Measurements from ENCODE around the gene HBP1.
"Not testable (repeated sequence)": the region's sequence is repeated elsewhere in the genome, so short reads cannot be mapped to it uniquely, and the experiment has no call there.

HBP1 gene

GRCh38 chr7:107213945-107214344 lies 45.1 kb downstream of the HBP1 start:
- no peak for DNase-seq (ENCODE audit: extremely low spot score, insufficient read length, low read depth)
- FAIRE-seq = no peak

GRCh38 chr7:107219563-107220244 lies 50.9 kb downstream of the HBP1 start:
- FAIRE-seq (no peak), DNase-seq (ENCODE audit: extremely low spot score, insufficient read length, low read depth) (no peak)

GRCh38 chr7:107220356-107220755 lies 51.6 kb downstream of the HBP1 start:
- FAIRE-seq (no peak), DNase-seq (ENCODE audit: extremely low spot score, insufficient read length, low read depth) (no peak)

DNA sequence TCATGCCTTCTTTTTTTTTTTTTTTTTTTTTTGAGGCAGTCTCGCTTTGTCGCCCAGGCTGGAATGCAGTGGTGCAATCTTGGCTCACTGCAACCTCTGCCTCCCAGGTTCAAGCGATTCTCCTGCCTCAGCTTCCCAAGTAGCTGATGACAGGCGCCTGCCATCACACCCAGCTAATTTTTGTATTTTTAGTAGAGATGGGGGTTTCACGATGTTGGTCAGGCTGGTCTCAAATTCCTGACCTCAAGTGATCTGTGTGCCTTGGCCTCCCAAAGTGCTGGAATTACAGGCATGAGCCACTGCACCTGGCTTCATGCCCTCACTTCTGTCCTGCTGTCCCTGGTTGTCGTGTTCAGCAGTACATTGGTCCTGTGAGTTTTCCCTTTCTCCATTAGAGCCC lies 52.0 kb downstream of the HBP1 start:
- DNase-seq (ENCODE audit: extremely low spot score, insufficient read length, low read depth); FAIRE-seq: not testable (repeated sequence)

GRCh38 chr7:107224374-107225223 lies 55.8 kb downstream of the HBP1 start:
- DNase-seq (ENCODE audit: extremely low spot score, insufficient read length, low read depth) = no peak
- no peak for FAIRE-seq

DNA sequence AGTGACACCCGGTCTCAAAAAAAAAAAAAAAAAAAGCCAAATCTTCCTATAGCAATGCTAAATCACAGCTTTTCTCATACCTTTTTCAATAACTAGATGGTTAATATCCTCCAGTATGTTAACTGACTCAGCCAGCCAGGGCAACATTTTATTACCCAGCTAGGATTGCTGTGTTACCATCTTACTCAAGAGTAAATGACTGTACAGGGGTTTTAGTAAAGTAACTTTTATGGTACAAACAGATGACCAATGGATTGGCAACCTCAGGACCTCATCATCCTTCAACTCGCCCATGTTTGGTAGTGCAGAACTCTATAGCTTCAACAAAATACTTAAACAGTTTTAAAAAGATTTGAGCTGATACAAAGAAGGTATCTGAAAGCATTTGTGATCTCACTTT lies 59.5 kb downstream of the HBP1 start:
- DNase-seq (ENCODE audit: extremely low spot score, insufficient read length, low read depth) = no peak
- FAIRE-seq = no peak

DNA sequence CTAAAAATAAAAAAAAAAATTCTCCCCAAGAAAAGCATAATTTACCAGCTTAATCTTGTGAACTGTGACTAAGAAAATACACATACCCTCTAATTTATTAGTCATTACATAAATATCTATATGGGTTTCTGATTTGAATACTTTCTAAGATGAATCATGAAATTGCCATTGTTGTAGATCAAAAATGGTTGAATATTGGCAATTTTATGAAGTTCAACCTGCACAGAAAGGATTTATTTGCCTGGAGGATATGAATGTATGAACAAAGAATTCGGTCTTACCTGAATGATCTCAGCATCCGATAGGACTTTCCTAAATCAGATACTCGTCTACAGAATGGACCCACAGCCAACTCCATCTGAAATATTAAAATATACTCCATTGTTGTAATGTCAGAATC lies 61.5 kb downstream of the HBP1 start:
- FAIRE-seq (no peak), DNase-seq (ENCODE audit: extremely low spot score, insufficient read length, low read depth) (no peak)

- DNase-seq (ENCODE audit: extremely low spot score, insufficient read length, low read depth) (no peak), FAIRE-seq (no peak)
These were observed 63.8 kb downstream of the HBP1 start for GRCh38 chr7:107232568-107233090.

DNA sequence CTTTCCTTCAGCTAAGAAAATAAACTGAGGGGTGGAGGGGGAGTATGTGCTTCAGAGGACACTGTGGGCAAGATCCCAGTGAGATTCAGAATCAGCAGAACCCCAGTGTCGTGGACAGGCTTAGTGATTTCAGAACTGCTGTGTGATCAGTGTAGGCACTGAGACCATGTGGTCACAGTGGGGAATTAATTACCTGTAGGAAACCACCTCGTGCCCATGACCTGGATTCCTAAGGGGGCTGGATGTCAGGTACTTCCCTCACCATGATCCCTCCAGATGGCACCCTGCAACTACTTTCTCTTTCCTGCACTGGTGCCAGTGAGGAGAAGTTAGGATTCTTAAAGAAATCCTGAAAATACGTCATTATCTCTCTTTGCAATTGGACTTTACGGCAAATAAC lies 64.4 kb downstream of the HBP1 start:
- no peak for FAIRE-seq
- no peak for DNase-seq (ENCODE audit: extremely low spot score, insufficient read length, low read depth)

DNA sequence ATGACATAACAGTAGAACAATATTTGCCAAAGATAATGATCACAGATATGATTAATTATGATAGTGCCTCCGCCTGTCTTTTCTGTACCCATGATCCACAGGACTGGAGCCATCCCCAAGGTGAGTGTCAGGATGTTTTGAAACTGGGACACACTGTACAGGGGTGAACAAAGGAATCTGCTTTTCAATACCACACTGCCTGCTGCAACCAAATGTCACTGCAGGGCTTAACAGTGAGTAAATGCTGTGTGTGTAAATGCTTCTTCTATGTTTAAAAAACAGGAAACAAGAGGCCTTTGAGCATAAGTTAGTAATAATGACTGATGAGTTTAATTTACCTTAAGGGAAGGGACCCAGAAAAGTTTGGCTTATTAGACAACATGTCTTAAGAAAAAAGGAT lies 65.2 kb downstream of the HBP1 start:
- DNase-seq (ENCODE audit: extremely low spot score, insufficient read length, low read depth) (no peak), FAIRE-seq (no peak)

GRCh38 chr7:107234436-107234835 lies 65.6 kb downstream of the HBP1 start:
- DNase-seq (ENCODE audit: extremely low spot score, insufficient read length, low read depth) (no peak), FAIRE-seq (no peak)

- FAIRE-seq (no peak), DNase-seq (ENCODE audit: extremely low spot score, insufficient read length, low read depth) (no peak)
These were observed 68.1 kb downstream of the HBP1 start for GRCh38 chr7:107236862-107237261.

DNA sequence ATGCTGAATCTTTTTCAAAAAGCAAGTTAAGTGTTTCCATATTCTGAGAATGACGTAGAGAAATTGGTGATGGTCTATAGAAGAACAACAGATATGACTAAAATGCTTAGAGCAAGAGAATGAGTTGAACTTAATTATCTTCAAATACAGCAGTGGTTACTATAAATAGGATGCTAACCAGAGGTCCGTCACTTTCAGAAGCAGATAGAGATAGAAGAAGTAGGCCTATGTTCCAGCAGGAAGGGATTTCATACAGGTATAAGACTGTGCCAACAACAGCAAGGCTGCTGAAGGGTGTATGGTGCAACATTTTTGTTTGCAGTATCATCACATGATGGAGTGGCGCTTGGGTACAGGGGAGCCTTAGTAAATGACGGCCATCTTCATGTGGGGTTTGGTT lies 68.6 kb downstream of the HBP1 start:
- no peak for FAIRE-seq
- DNase-seq (ENCODE audit: extremely low spot score, insufficient read length, low read depth) = no peak

DNA sequence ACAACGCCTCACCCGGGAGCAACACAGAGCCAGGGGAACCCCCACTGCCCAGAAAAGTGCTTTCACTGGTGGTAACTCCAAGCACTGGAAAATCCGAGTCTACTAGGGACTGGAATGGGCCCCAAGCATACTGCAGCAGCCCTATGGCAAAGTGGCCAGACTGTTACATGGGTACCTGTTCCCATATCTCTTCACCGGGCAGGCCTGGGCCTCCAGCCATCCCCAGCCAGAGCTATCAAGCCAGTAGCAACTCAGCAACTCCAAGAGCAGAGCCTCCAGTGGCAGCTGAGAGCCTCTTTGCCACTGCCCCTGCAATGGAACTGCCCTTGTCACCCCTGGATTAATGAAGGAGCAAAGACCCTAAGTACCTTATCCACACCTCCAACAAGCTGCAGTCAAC lies 73.5 kb downstream of the HBP1 start:
- FAIRE-seq (no peak), DNase-seq (ENCODE audit: extremely low spot score, insufficient read length, low read depth) (no peak)

DNA sequence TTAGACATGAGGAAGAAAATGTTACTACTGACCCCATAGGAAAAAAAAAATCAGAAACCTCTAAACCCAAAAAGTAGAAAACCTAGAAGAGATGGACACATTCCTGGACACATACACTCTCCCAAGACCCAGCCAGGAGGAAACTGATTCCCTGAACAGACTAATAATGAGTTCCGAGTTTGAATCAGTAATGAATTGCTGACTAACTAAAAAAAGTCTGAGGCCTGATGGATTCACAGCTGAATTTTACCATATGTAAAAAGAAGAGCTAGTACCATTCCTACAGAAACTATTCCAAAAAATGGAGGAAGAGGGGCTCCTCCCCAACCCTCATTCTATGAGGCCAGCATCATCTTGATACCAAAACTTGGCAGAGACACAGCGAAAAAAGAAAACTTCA lies 75.8 kb downstream of the HBP1 start:
- DNase-seq (ENCODE audit: extremely low spot score, insufficient read length, low read depth) = no peak
- FAIRE-seq = no peak

DNA sequence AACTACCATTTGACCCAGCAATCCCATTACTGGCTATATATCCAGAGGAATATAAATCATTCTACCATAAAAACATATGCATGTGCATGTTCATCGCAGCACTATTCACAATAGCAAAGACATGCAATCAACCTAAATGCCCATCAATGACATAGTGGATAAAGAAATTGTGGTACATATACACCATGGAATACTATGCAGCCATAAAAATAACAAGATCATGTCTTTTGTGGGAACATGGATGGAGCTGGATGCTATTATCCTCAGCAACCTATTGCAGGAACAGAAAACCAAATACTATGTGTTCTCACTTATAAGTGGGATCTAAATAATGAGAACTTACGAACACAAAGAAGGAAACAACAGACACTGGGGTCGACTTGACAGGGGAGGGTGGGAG lies 78.0 kb downstream of the HBP1 start:
- FAIRE-seq; DNase-seq (ENCODE audit: extremely low spot score, insufficient read length, low read depth): not testable (repeated sequence)

GRCh38 chr7:107248551-107249316 lies 79.9 kb downstream of the HBP1 start:
- FAIRE-seq = no peak
- DNase-seq (ENCODE audit: extremely low spot score, insufficient read length, low read depth) = no peak

DNA sequence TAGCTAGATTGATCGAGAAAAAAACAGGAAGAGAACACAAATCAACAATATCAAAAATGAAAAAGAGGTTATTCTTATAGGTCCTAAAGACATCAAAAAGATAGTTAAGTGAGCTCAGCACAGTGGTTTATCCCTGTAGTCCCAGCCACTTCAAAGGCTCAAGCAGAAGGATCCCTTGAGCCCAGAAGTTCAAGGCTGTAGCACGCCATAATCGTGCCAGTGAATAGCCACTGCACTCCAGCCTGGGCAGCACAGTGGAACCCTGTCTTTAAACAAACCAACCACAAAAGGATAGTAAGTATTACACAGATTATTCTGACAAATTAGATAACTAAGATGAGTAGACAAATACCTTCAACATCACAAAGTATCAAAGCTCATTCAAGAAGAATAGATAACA lies 83.2 kb downstream of the HBP1 start:
- FAIRE-seq = no peak
- no peak for DNase-seq (ENCODE audit: extremely low spot score, insufficient read length, low read depth)

Data from GM18507 (cell line).